NCI-H187 (cell line): ENCODE data around the gene SHISA3.

Experiments used
- DNase-seq, 2 experiments: peaks; one replicate each; lab custom pipeline; 2025; lab: John Stamatoyannopoulos, UW

Gene SHISA3

GRCh38 chr4:42446823-42447222, 49.5 kb downstream of the SHISA3 start:
- DNase-seq = no peak
